Liver (tissue), 9 donors: ENCODE data around the gene NOSIP. TPM values are rescaled to one million over a fixed set of nuclear protein-coding genes. Genes with fewer than 3 reads are reported as not detected.

Experiments
- DNase-seq: peaks from one replicate; pipeline ENCODE4 v3.0.0-alpha.2; 2017; ENCODE audit warnings: low spot score
- H3K27ac ChIP-seq, 2 donors: one replicate each; pipeline ENCODE4 v1.7.0; 2013; ENCODE audit warnings: inconsistent platforms in 2 of 2, low read length in 2 of 2, control low read depth in 1 of 2, low read depth in 1 of 2, mild to moderate bottlenecking in 1 of 2
- H3K27me3 ChIP-seq, 4 donors: one replicate each; pipeline versions ENCODE4 v1.6.1 to v1.7.0; 2013; ENCODE audit warnings: low read length in 3 of 4, inconsistent platforms in 1 of 4, mild to moderate bottlenecking in 1 of 4, moderate library complexity in 1 of 4; ENCODE audit not compliant: control insufficient read depth in 4 of 4, insufficient read depth in 4 of 4
- H3K36me3 ChIP-seq, 4 donors: one replicate each; pipeline versions ENCODE4 v1.6.1 to v1.7.0; 2013; ENCODE audit warnings: low read length in 3 of 4, mild to moderate bottlenecking in 3 of 4, low read depth in 1 of 4, moderate library complexity in 1 of 4; ENCODE audit not compliant: control insufficient read depth in 4 of 4, insufficient read depth in 3 of 4
- H3K4me1 ChIP-seq, 4 donors: one replicate each; pipeline versions ENCODE4 v1.6.1 to v1.7.0; 2013; ENCODE audit warnings: low read length in 3 of 4, mild to moderate bottlenecking in 3 of 4, moderate library complexity in 1 of 4; ENCODE audit not compliant: control insufficient read depth in 4 of 4, insufficient read depth in 4 of 4
- H3K4me3 ChIP-seq, 3 donors: one replicate each; pipeline versions ENCODE4 v1.6.1 to v1.7.0; 2013; ENCODE audit warnings: low read length in 3 of 3, control low read depth in 1 of 3, low read depth in 1 of 3, mild to moderate bottlenecking in 1 of 3
- H3K9ac ChIP-seq, 2 donors: one replicate each; pipeline ENCODE4 v1.7.0; 2013; ENCODE audit warnings: low read length in 2 of 2, mild to moderate bottlenecking in 2 of 2, moderate library complexity in 2 of 2, control low read depth in 1 of 2, low read depth in 1 of 2
- H3K9me3 ChIP-seq, 4 donors: one replicate each; pipeline versions ENCODE4 v1.6.1 to v1.7.0; 2013; ENCODE audit warnings: low read length in 3 of 4; ENCODE audit not compliant: control insufficient read depth in 4 of 4
- EGR1 ChIP-seq, 2 donors: IDR thresholded peaks; 2 replicates each; pipeline ENCODE4 v1.6.1; 2016 to 2018; ENCODE audit warnings: antibody characterized with exemption in 2 of 2, low read depth in 2 of 2
- FOXA1 ChIP-seq: IDR thresholded peaks from 2 replicates; pipeline ENCODE4 v1.6.1; 2016; ENCODE audit warnings: antibody characterized with exemption
- GABPA ChIP-seq, 2 donors: IDR thresholded peaks in 1 of 2; conservative IDR thresholded peaks in 1 of 2; 2 replicates each; pipeline ENCODE4 v1.6.1; 2016; ENCODE audit warnings: antibody characterized with exemption in 2 of 2, mild to moderate bottlenecking in 1 of 2, moderate library complexity in 1 of 2
- HNF4G ChIP-seq: IDR thresholded peaks from 2 replicates; pipeline ENCODE4 v1.6.1; 2016; ENCODE audit warnings: antibody characterized with exemption
- JUND ChIP-seq, 2 donors: IDR thresholded peaks; 2 replicates each; pipeline ENCODE4 v1.6.1; 2016; ENCODE audit warnings: antibody characterized with exemption in 2 of 2
- MAX ChIP-seq: IDR thresholded peaks from 2 replicates; pipeline ENCODE4 v1.6.1; 2016; ENCODE audit warnings: antibody characterized with exemption
- REST ChIP-seq: IDR thresholded peaks from 2 replicates; pipeline ENCODE4 v1.6.1; 2016; ENCODE audit warnings: antibody characterized with exemption, mild to moderate bottlenecking
- RXRA ChIP-seq, 2 donors: IDR thresholded peaks; 2 replicates each; pipeline ENCODE4 v1.6.1; 2017 to 2018; ENCODE audit warnings: antibody characterized with exemption in 2 of 2, mild to moderate bottlenecking in 1 of 2
- SP1 ChIP-seq: IDR thresholded peaks from 2 replicates; pipeline ENCODE4 v1.6.1; 2018; ENCODE audit warnings: antibody characterized with exemption, mild to moderate bottlenecking
- TAF1 ChIP-seq: conservative IDR thresholded peaks from 2 replicates; pipeline ENCODE4 v1.6.1; 2016; ENCODE audit warnings: antibody characterized with exemption, mild to moderate bottlenecking
- YY1 ChIP-seq: IDR thresholded peaks from 2 replicates; pipeline ENCODE4 v1.6.1; 2016; ENCODE audit warnings: antibody characterized with exemption, mild to moderate bottlenecking
- WGBS: extraction: QIAGEN DNeasy Blood & Tissue Kit; methylation state at CpG from one replicate; pipeline ENCODE4 v1.1.7; 2013; 5-methylcytosine and 5-hydroxymethylcytosine counted together
- polyA plus RNA-seq, 2 donors: library from polyadenylated mRNA; stranded (reverse) in 1 of 2; unstranded in 1 of 2; fragments of 200-250 nt in 1 of 2; fragments of >200 nt in 1 of 2; fragmentation: Nextera tagmentation in 1 of 2; extraction: Ambion mirVana in 1 of 2; gene quantifications; one replicate each; pipeline versions ENCODE4 v1.2.1 to v1.2.3, GENCODE V29; 2013 to 2015
- total RNA-seq, 2 donors: library from RNA; depleted of rRNA; stranded (reverse); fragments of >200 nt; gene quantifications; one replicate each; pipeline ENCODE4 v1.2.3, GENCODE V29; 2014
- TF ChIP-seq, protein P1 (sequence below): IDR thresholded peaks from 2 replicates; pipeline ENCODE4 v1.6.1; 2016; ENCODE audit warnings: antibody characterized with exemption
- TF ChIP-seq, protein P2 (sequence below): IDR thresholded peaks from 2 replicates; pipeline ENCODE4 v1.6.1; 2016; ENCODE audit warnings: antibody characterized with exemption
- donor health status: healthy.
- donor health status: healthy.
- donor health status: healthy.
- donor health status: healthy.
- donor health status: healthy.

Gene NOSIP
- total and polyA plus RNA-seq, 4 donors: 19.3 to 45.2 (median 30.5) TPM

DNA sequence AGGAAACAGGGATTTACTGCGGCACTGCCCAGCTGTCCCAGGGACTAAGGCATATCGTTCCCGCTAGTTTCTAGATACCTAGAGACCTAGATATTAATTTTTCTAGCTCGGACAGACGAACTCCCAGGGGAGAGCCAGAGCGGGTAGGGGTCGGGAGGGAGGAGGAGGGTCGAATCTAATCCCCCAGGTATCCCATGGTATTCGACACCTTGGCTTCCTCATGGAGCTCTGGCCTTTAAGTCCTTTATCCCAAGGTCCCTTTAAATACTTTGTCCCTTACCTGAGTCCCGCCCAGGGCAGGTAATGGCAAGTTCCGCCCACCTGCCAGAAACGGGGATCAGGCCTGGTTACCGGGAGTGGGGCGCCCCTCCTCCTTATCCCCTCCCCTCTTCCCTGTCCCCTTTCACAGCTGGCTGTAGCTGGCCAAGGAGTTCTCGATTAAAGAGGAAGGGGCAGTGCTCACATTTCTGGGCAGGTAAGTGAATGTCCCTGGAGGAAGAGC is 702 bp upstream of the NOSIP start, which contains the start of gene PRRG2:
Gene PRRG2, plus strand, starts transcription at position 310 of the 502 bp plus-strand sequence. CDS start 1,904 bp downstream, outside the sequence.
- Histone ChIP-seq H3K4me1 (peaks cover 4 to 22% (median 18%) of the 10 kb centered on the region in 4 donors), H3K36me3 (peaks cover 0 to 2% (median 0%) of the 10 kb centered on the region in 4 donors), H3K9me3 (no peaks in the 10 kb centered on the region), H3K27ac (peak within 1 kb of the TSS; percentile 7 to 32), H3K9ac (peak within 1 kb of the TSS; percentile 71 to 90), H3K27me3 (no peaks in the 10 kb centered on the region), H3K4me3 (peak within 1 kb of the TSS; percentile 59 to 87 (median 83))
- DNase-seq: no peak
- no peak for TF ChIP-seq JUND (IDR thresholded peaks at IDR 0.05)
- WGBS: 31% methylated on average over 15 of the region's 15 CpGs

- DNase-seq: no peak
Measured at GRCh38 chr19:49579947-49580263, 451 bp downstream of the NOSIP start.

GRCh38 chr19:49579193-49579592 is 1.2 kb downstream of the NOSIP start:
- peaks cover 4 to 22% (median 18%) of the 10 kb centered on the region in 4 donors for H3K4me1 ChIP-seq
- WGBS: 73% methylated on average over 4 of the region's 4 CpGs
- H3K4me3 ChIP-seq: no peak overlapping the region
- peak overlapping the region; percentile 6 to 71 for H3K9ac ChIP-seq
- no peaks in the 10 kb centered on the region for H3K27me3 ChIP-seq
- no peak overlapping the region for H3K27ac ChIP-seq
- TF ChIP-seq MAX (no peak), YY1 (no peak), SP1 (no peak), REST (no peak)
- DNase-seq: no peak
- H3K36me3 ChIP-seq: peaks cover 0 to 7% (median 2%) of the 10 kb centered on the region in 4 donors
- no peaks in the 10 kb centered on the region for H3K9me3 ChIP-seq

More at GRCh38 chr19:49579947-49580263, 451 bp downstream of the NOSIP start:
- no peaks in the 10 kb centered on the region for H3K27me3 ChIP-seq
- peaks cover 0 to 3% (median 2%) of the 10 kb centered on the region in 4 donors for H3K36me3 ChIP-seq
- H3K9ac ChIP-seq: peak overlapping the region; percentile 71 to 90
- peaks cover 4 to 22% (median 18%) of the 10 kb centered on the region in 4 donors for H3K4me1 ChIP-seq
- TF ChIP-seq MAX (no peak), TAF1 (no peak), FOXA1 (no peak), YY1 (no peak), HNF4G (no peak), SP1 (no peak), GABPA (IDR thresholded peaks at IDR 0.05 in 1 of 2, conservative IDR thresholded peaks at IDR 0.05 in 1 of 2) (no peak), RXRA (IDR thresholded peaks at IDR 0.05) (no peak), EGR1 (IDR thresholded peaks at IDR 0.05; ENCODE audit: low read depth in 2 of 2) (no peak)
- TF ChIP-seq, protein P1, sequence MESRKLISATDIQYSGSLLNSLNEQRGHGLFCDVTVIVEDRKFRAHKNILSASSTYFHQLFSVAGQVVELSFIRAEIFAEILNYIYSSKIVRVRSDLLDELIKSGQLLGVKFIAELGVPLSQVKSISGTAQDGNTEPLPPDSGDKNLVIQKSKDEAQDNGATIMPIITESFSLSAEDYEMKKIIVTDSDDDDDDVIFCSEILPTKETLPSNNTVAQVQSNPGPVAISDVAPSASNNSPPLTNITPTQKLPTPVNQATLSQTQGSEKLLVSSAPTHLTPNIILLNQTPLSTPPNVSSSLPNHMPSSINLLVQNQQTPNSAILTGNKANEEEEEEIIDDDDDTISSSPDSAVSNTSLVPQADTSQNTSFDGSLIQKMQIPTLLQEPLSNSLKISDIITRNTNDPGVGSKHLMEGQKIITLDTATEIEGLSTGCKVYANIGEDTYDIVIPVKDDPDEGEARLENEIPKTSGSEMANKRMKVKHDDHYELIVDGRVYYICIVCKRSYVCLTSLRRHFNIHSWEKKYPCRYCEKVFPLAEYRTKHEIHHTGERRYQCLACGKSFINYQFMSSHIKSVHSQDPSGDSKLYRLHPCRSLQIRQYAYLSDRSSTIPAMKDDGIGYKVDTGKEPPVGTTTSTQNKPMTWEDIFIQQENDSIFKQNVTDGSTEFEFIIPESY: no peak
- TF ChIP-seq, protein P2, sequence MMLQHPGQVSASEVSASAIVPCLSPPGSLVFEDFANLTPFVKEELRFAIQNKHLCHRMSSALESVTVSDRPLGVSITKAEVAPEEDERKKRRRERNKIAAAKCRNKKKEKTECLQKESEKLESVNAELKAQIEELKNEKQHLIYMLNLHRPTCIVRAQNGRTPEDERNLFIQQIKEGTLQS: no peak
- no peaks in the 10 kb centered on the region for H3K9me3 ChIP-seq
- peak overlapping the region; percentile 59 to 87 (median 83) for H3K4me3 ChIP-seq
- peak overlapping the region; percentile 7 to 32 for H3K27ac ChIP-seq
- 1% methylated on average over 8 of the region's 8 CpGs for WGBS
